ENCODE measurements around the gene IKZF2. TPM values are rescaled to one million over a fixed set of nuclear protein-coding genes. Genes with fewer than 3 reads are reported as not detected.

IKZF2 gene
- polyA plus RNA-seq, 1 experiment: 7.1 TPM

- DNase-seq (ENCODE audit: low read depth, low spot score): no peak
- Histone ChIP-seq H3K4me3 (ENCODE audit: low read depth, low read length) (no peak overlapping the region), H3K27ac (ENCODE audit: low read depth, low read length) (no peak overlapping the region), H3K9me3 (ENCODE audit: control insufficient read depth, insufficient read depth, low read length) (no peaks in the 10 kb centered on the region), H3K27me3 (ENCODE audit: control insufficient read depth, insufficient read depth, low read length) (no peaks in the 10 kb centered on the region)
- CTCF ChIA-PET: no interaction called here
- TF ChIP-seq CTCF (IDR thresholded peaks at IDR 0.05; ENCODE audit: low read depth, low read length): no peak
- POLR2A ChIA-PET: no interaction called here
Measured at GRCh38 chr2:213085538-213085937, 65.9 kb downstream of the IKZF2 start.

DNA sequence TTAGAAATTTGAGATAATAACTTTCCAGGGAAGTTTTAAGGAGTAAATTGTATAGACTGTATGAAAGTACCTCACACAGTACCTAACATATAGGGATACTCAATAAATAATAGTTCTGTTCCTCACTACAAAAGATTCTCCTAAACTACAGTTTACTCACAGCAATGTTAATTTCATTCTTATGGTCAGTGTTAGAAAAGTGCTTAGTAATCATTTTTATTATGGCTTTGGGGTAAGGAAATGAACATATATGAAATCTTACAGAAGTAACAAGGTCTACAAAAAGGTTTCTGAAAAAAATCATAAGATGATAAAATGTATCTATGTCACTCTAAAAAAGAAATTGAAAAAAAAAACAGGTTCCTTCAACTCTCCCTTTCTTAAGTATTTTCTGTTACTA lies 67.2 kb downstream of the IKZF2 start:
- CTCF ChIA-PET: no interaction called here
- POLR2A ChIA-PET: no interaction called here
- TF ChIP-seq CTCF (IDR thresholded peaks at IDR 0.05; ENCODE audit: low read depth, low read length): no peak
- Histone ChIP-seq H3K27ac (ENCODE audit: low read depth, low read length) (no peak overlapping the region), H3K9me3 (ENCODE audit: control insufficient read depth, insufficient read depth, low read length) (no peaks in the 10 kb centered on the region), H3K27me3 (ENCODE audit: control insufficient read depth, insufficient read depth, low read length) (no peaks in the 10 kb centered on the region), H3K4me3 (ENCODE audit: low read depth, low read length) (no peak overlapping the region)
- no peak for DNase-seq (ENCODE audit: low read depth, low spot score)

- DNase-seq (ENCODE audit: low read depth, low spot score): no peak
- no peaks in the 10 kb centered on the region for H3K9me3 ChIP-seq (ENCODE audit: control insufficient read depth, insufficient read depth, low read length)
- H3K4me3 ChIP-seq (ENCODE audit: low read depth, low read length): no peak overlapping the region
- POLR2A ChIA-PET: no interaction called here
- CTCF ChIA-PET: no interaction called here
- no peak for TF ChIP-seq CTCF (IDR thresholded peaks at IDR 0.05; ENCODE audit: low read depth, low read length)
- no peaks in the 10 kb centered on the region for H3K27me3 ChIP-seq (ENCODE audit: control insufficient read depth, insufficient read depth, low read length)
- no peak overlapping the region for H3K27ac ChIP-seq (ENCODE audit: low read depth, low read length)
Measured at GRCh38 chr2:213080969-213081617, 70.3 kb downstream of the IKZF2 start.

DNA sequence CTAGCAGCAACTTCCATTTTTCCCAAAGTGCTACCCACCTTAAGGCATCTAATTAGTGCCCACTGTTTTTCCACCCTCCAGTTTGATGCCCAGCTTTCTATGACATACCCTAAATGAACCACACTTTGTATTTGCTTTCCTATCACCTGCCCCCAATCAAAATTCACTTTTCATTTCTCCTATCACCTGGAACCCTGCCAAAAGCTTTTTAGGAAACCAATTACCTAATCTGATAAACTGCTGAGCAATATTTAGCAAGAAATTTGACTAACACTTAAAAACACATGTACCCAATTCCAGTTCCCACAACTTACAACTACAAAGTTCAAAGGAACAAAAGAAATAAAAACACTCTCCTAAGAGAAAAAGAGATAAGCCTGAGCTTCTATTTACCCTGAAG lies 71.7 kb downstream of the IKZF2 start:
- POLR2A ChIA-PET: no interaction called here
- DNase-seq (ENCODE audit: low read depth, low spot score): no peak
- no peak overlapping the region for H3K4me3 ChIP-seq (ENCODE audit: low read depth, low read length)

GRCh38 chr2:213078686-213079085 lies 72.7 kb downstream of the IKZF2 start:
- Histone ChIP-seq H3K27ac (ENCODE audit: low read depth, low read length) (no peak overlapping the region), H3K27me3 (ENCODE audit: control insufficient read depth, insufficient read depth, low read length) (no peaks in the 10 kb centered on the region), H3K9me3 (ENCODE audit: control insufficient read depth, insufficient read depth, low read length) (no peaks in the 10 kb centered on the region), H3K4me3 (ENCODE audit: low read depth, low read length) (no peak overlapping the region)
- no peak for TF ChIP-seq CTCF (IDR thresholded peaks at IDR 0.05; ENCODE audit: low read depth, low read length)
- CTCF ChIA-PET: no interaction called here
- DNase-seq (ENCODE audit: low read depth, low spot score): no peak
- POLR2A ChIA-PET: no interaction called here

More for the DNA sequence above, 71.7 kb downstream of the IKZF2 start:
- Histone ChIP-seq H3K9me3 (ENCODE audit: control insufficient read depth, insufficient read depth, low read length) (no peaks in the 10 kb centered on the region), H3K27me3 (ENCODE audit: control insufficient read depth, insufficient read depth, low read length) (no peaks in the 10 kb centered on the region), H3K27ac (ENCODE audit: low read depth, low read length) (no peak overlapping the region)
- CTCF ChIA-PET: no interaction called here
- no peak for TF ChIP-seq CTCF (IDR thresholded peaks at IDR 0.05; ENCODE audit: low read depth, low read length)

Data from AG04450 (cell line).